Osteocyte (in vitro differentiated cells): ENCODE measurements around the gene HLCS. TPM values are rescaled to one million over a fixed set of nuclear protein-coding genes. Genes with fewer than 3 reads are reported as not detected.

Experiments
- DNase-seq: peaks from one replicate; pipeline ENCODE4 v3.0.0; 2021; ENCODE audit warnings: mixed read lengths; ENCODE audit not compliant: unreplicated experiment; ENCODE audit errors: extremely low spot score
- H3K27ac Mint-ChIP-seq: one replicate; pipeline ENCODE4 v1.8.0; 2021; ENCODE audit warnings: mild to moderate bottlenecking, mixed read lengths; ENCODE audit not compliant: unreplicated experiment
- H3K27me3 Mint-ChIP-seq: one replicate; pipeline ENCODE4 v1.8.0; 2021; ENCODE audit warnings: mixed read lengths; ENCODE audit not compliant: unreplicated experiment
- H3K36me3 Mint-ChIP-seq: one replicate; pipeline ENCODE4 v1.8.0; 2021; ENCODE audit warnings: mixed read lengths; ENCODE audit not compliant: unreplicated experiment
- H3K4me1 Mint-ChIP-seq: one replicate; pipeline ENCODE4 v1.8.0; 2021; ENCODE audit warnings: mixed read lengths; ENCODE audit not compliant: unreplicated experiment
- H3K4me3 Mint-ChIP-seq: one replicate; pipeline ENCODE4 v1.8.0; 2021; ENCODE audit warnings: mild to moderate bottlenecking, moderate library complexity, mixed read lengths; ENCODE audit not compliant: unreplicated experiment
- H3K9me3 Mint-ChIP-seq: one replicate; pipeline ENCODE4 v1.8.0; 2021; ENCODE audit warnings: mixed read lengths; ENCODE audit not compliant: unreplicated experiment
- CTCF ChIP-seq: fragments of 200-600 bp; sonication (generic); IDR thresholded peaks from 2 replicates; pipeline ENCODE4 v1.5.0; 2021; ENCODE audit warnings: antibody characterized with exemption, mild to moderate bottlenecking, moderate library complexity
- total RNA-seq: library from RNA; stranded (reverse); gene quantifications from 2 replicates; pipeline ENCODE4 v1.2.1, GENCODE V29; 2021

The HLCS gene
- total RNA-seq, 1 donor from 2014 or later, result 26.7 TPM

- no peak overlapping the region for H3K27ac Mint-ChIP-seq
- H3K9me3 Mint-ChIP-seq, result no peaks in the 10 kb centered on the region
- TF ChIP-seq CTCF, result no peak
- no peak overlapping the region for H3K4me3 Mint-ChIP-seq
- peaks cover 6% of the 10 kb centered on the region for H3K4me1 Mint-ChIP-seq
- H3K36me3 Mint-ChIP-seq, result no peaks in the 10 kb centered on the region
- H3K27me3 Mint-ChIP-seq, result peaks cover 52% of the 10 kb centered on the region
- DNase-seq, result no peak
Observed at GRCh38 chr21:36716836-36717235, 249.6 kb downstream of the HLCS start.

- Mint-ChIP-seq H3K27me3 (peaks cover 55% of the 10 kb centered on the region), H3K4me1 (peaks cover 6% of the 10 kb centered on the region), H3K36me3 (no peaks in the 10 kb centered on the region), H3K27ac (no peak overlapping the region), H3K4me3 (no peak overlapping the region), H3K9me3 (no peaks in the 10 kb centered on the region)
- TF ChIP-seq CTCF, result no peak
- no peak for DNase-seq
Observed at GRCh38 chr21:36716387-36716786, 250.1 kb downstream of the HLCS start.

GRCh38 chr21:36713746-36714145 is 252.7 kb downstream of the HLCS start:
- Mint-ChIP-seq H3K27ac (no peak overlapping the region), H3K9me3 (no peaks in the 10 kb centered on the region), H3K27me3 (peaks cover 76% of the 10 kb centered on the region), H3K36me3 (no peaks in the 10 kb centered on the region), H3K4me3 (no peak overlapping the region), H3K4me1 (peaks cover 10% of the 10 kb centered on the region)
- no peak for TF ChIP-seq CTCF
- DNase-seq, result no peak

- Mint-ChIP-seq H3K27ac (no peak overlapping the region), H3K9me3 (no peaks in the 10 kb centered on the region), H3K27me3 (peaks cover 88% of the 10 kb centered on the region), H3K4me3 (no peak overlapping the region), H3K4me1 (peaks cover 26% of the 10 kb centered on the region), H3K36me3 (peaks cover 7% of the 10 kb centered on the region)
- peak; percentile 46 for DNase-seq
- no peak for TF ChIP-seq CTCF
Observed at GRCh38 chr21:36710729-36711048, 255.8 kb downstream of the HLCS start.

GRCh38 chr21:36709868-36710728 is 256.4 kb downstream of the HLCS start:
- no peak for TF ChIP-seq CTCF
- H3K4me1 Mint-ChIP-seq, result peaks cover 30% of the 10 kb centered on the region
- H3K9me3 Mint-ChIP-seq, result no peaks in the 10 kb centered on the region
- H3K27ac Mint-ChIP-seq, result no peak overlapping the region
- H3K27me3 Mint-ChIP-seq, result peaks cover 89% of the 10 kb centered on the region
- peak; percentile 69 for DNase-seq
- H3K4me3 Mint-ChIP-seq, result peak overlapping the region; percentile 18
- H3K36me3 Mint-ChIP-seq, result peaks cover 7% of the 10 kb centered on the region
